WTC11 (cell line): ENCODE measurements around the gene TBC1D23.

Experiments used
- NR3C1 ChIP-seq: sonication (generic); formaldehyde crosslinking; conservative IDR thresholded peaks from 2 replicates; pipeline ENCODE4 v1.8.1; 2023; ENCODE audit warnings: low read depth, mild to moderate bottlenecking, missing genetic modification reagents
- ZNF416 ChIP-seq: fragments of 250-450 bp; sonication (Bioruptor Pico); IDR thresholded peaks from 2 replicates; pipeline ENCODE4 v1.9.0; 2021; ENCODE audit warnings: mild to moderate bottlenecking, inconsistent platforms
- TF ChIP-seq, protein P1 (sequence below): fragments of 200-600 bp; IDR thresholded peaks from 2 replicates; pipeline ENCODE4 v1.8.0; 2022; ENCODE audit warnings: antibody characterized with exemption

DNA sequence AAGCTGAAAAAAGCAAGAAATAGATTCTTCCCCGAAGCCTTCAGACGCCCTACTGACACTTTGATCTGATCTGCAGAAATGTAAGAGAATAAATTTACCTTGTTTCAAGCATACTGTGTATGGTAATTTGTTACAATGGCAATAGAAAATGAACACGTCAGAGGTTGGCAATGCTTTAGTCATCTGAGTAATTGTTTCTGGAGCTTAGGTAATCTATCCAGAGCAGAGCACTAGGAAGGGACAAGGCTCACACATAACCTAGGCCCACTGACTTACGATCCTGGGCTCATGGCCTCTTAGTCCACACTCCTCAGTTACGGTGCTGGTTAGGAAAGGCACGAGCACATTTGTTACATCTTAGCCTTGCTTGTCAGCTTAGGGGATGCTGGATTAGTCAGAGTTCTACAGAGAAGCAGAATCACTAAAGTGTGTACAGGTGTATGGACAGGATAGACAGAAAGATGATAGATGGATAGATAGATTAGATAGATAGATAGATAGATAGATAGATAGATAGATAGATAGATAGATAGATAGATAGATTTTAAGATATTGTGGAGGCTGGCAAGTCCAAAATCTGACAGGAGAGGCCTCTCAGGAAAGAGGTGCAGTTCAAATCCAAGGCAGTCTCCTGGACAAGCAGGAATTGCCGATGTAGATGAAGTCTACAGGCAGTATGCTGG lies 46.8 kb upstream of the TBC1D23 start:
- TF ChIP-seq, protein P1, sequence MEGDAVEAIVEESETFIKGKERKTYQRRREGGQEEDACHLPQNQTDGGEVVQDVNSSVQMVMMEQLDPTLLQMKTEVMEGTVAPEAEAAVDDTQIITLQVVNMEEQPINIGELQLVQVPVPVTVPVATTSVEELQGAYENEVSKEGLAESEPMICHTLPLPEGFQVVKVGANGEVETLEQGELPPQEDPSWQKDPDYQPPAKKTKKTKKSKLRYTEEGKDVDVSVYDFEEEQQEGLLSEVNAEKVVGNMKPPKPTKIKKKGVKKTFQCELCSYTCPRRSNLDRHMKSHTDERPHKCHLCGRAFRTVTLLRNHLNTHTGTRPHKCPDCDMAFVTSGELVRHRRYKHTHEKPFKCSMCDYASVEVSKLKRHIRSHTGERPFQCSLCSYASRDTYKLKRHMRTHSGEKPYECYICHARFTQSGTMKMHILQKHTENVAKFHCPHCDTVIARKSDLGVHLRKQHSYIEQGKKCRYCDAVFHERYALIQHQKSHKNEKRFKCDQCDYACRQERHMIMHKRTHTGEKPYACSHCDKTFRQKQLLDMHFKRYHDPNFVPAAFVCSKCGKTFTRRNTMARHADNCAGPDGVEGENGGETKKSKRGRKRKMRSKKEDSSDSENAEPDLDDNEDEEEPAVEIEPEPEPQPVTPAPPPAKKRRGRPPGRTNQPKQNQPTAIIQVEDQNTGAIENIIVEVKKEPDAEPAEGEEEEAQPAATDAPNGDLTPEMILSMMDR, result no peak
- TF ChIP-seq ZNF416 (no peak), NR3C1 (no peak)
